ENCODE data around the gene DDX10. TPM values are rescaled to one million over a fixed set of nuclear protein-coding genes. Genes with fewer than 3 reads are reported as not detected.
A peak's percentile ranks its signal among the peaks of the same experiment; 100 is the strongest.

The DDX10 gene
- total and polyA plus RNA-seq, 2 of the 8 experiments (the other 6 are each of a cell fraction or from before 2014, with no cell fraction given), result 49.2 to 52.2 TPM

- no peak for TF ChIP-seq TEAD4 (IDR thresholded peaks at IDR 0.05; ENCODE audit: low read depth, low read length)
- no peak for TF ChIP-seq SIRT6 (IDR thresholded peaks at IDR 0.05; ENCODE audit: low read length)
- TF ChIP-seq BRCA1 (IDR thresholded peaks at IDR 0.05; ENCODE audit: low read depth, low read length), result no peak
- TF ChIP-seq POU5F1 (IDR thresholded peaks at IDR 0.05; ENCODE audit: low read depth, low read length), result no peak
- no peak; a peak in 2 of 4 replicates for TF ChIP-seq SIN3A (conservative IDR thresholded peaks at IDR 0.05 in 1 of 2, IDR thresholded peaks at IDR 0.05 in 1 of 2; ENCODE audit: low read depth in 1 of 2, low read length in 2 of 2)
- no peak for TF ChIP-seq NANOG (IDR thresholded peaks at IDR 0.05; ENCODE audit: insufficient read depth, low read depth, low read length, poor library complexity, severe bottlenecking)
- TF ChIP-seq GABPA (IDR thresholded peaks at IDR 0.05; ENCODE audit: borderline replicate concordance, insufficient read depth, low read length), result no peak
- peak; percentile 69; the same call in 1 of the 2 replicates for TF ChIP-seq TAF1 (IDR thresholded peaks at IDR 0.05; ENCODE audit: low read depth, low read length)
- no peak for TF ChIP-seq CHD2 (IDR thresholded peaks at IDR 0.05; ENCODE audit: low read length)
- TF ChIP-seq, protein P1, sequence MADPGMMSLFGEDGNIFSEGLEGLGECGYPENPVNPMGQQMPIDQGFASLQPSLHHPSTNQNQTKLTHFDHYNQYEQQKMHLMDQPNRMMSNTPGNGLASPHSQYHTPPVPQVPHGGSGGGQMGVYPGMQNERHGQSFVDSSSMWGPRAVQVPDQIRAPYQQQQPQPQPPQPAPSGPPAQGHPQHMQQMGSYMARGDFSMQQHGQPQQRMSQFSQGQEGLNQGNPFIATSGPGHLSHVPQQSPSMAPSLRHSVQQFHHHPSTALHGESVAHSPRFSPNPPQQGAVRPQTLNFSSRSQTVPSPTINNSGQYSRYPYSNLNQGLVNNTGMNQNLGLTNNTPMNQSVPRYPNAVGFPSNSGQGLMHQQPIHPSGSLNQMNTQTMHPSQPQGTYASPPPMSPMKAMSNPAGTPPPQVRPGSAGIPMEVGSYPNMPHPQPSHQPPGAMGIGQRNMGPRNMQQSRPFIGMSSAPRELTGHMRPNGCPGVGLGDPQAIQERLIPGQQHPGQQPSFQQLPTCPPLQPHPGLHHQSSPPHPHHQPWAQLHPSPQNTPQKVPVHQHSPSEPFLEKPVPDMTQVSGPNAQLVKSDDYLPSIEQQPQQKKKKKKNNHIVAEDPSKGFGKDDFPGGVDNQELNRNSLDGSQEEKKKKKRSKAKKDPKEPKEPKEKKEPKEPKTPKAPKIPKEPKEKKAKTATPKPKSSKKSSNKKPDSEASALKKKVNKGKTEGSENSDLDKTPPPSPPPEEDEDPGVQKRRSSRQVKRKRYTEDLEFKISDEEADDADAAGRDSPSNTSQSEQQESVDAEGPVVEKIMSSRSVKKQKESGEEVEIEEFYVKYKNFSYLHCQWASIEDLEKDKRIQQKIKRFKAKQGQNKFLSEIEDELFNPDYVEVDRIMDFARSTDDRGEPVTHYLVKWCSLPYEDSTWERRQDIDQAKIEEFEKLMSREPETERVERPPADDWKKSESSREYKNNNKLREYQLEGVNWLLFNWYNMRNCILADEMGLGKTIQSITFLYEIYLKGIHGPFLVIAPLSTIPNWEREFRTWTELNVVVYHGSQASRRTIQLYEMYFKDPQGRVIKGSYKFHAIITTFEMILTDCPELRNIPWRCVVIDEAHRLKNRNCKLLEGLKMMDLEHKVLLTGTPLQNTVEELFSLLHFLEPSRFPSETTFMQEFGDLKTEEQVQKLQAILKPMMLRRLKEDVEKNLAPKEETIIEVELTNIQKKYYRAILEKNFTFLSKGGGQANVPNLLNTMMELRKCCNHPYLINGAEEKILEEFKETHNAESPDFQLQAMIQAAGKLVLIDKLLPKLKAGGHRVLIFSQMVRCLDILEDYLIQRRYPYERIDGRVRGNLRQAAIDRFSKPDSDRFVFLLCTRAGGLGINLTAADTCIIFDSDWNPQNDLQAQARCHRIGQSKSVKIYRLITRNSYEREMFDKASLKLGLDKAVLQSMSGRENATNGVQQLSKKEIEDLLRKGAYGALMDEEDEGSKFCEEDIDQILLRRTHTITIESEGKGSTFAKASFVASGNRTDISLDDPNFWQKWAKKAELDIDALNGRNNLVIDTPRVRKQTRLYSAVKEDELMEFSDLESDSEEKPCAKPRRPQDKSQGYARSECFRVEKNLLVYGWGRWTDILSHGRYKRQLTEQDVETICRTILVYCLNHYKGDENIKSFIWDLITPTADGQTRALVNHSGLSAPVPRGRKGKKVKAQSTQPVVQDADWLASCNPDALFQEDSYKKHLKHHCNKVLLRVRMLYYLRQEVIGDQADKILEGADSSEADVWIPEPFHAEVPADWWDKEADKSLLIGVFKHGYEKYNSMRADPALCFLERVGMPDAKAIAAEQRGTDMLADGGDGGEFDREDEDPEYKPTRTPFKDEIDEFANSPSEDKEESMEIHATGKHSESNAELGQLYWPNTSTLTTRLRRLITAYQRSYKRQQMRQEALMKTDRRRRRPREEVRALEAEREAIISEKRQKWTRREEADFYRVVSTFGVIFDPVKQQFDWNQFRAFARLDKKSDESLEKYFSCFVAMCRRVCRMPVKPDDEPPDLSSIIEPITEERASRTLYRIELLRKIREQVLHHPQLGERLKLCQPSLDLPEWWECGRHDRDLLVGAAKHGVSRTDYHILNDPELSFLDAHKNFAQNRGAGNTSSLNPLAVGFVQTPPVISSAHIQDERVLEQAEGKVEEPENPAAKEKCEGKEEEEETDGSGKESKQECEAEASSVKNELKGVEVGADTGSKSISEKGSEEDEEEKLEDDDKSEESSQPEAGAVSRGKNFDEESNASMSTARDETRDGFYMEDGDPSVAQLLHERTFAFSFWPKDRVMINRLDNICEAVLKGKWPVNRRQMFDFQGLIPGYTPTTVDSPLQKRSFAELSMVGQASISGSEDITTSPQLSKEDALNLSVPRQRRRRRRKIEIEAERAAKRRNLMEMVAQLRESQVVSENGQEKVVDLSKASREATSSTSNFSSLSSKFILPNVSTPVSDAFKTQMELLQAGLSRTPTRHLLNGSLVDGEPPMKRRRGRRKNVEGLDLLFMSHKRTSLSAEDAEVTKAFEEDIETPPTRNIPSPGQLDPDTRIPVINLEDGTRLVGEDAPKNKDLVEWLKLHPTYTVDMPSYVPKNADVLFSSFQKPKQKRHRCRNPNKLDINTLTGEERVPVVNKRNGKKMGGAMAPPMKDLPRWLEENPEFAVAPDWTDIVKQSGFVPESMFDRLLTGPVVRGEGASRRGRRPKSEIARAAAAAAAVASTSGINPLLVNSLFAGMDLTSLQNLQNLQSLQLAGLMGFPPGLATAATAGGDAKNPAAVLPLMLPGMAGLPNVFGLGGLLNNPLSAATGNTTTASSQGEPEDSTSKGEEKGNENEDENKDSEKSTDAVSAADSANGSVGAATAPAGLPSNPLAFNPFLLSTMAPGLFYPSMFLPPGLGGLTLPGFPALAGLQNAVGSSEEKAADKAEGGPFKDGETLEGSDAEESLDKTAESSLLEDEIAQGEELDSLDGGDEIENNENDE (IDR thresholded peaks at IDR 0.05; ENCODE audit: insufficient replicate concordance, low read length), result no peak
These were observed at the start of gene DDX10 (continued) for GRCh38 chr11:108664730-108665525.

Data from H1 (cell line).